HG03108 (cell line): Measurements from ENCODE around the gene ZDHHC14.
A peak's percentile ranks its signal among the peaks of the same experiment; 100 is the strongest.
"Not testable (repeated sequence)": the region's sequence is repeated elsewhere in the genome, so short reads cannot be mapped to it uniquely, and the experiment has no call there.

Source experiments
- ATAC-seq: cut with Tn5 transposase; IDR thresholded peaks from one replicate; pipeline ENCODE4 v1.9.1; 2021; ENCODE audit warnings: moderate library complexity; ENCODE audit not compliant: unreplicated experiment

Gene ZDHHC14

DNA sequence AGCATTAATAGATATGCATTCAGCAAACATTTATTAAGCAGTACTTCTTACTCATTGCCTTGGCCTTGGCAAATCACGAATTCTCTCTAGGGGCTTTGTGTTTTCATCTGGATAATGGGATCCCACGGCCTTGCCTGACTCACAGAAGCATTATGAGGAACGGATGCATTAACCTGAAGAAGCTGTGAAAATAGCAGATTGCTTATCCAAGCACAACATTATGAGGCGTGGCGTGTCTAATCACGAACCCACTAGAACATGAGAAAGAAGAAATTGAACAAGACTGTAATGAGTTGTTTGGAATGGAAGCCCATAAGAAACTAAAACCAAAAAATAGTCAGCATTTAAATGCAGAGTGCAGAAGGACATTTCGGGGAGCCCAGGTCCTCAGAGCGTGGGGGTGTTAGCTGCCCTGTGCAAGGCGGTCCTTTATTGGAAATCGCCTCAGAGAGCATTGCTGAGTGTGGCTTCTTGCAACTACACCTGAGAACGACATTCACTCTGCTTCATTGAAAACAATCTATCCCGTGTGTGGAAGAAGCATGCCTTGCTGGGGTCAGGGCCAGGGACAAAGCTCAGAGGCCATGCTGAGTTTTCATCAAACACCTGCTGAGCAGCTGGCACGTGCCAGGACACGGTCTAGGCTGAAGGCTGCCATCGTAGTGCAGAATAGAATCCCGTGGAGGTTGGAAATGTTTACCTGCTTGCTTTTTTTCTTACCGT is 179.9 kb downstream of the ZDHHC14 start:
- ATAC-seq, result no peak

DNA sequence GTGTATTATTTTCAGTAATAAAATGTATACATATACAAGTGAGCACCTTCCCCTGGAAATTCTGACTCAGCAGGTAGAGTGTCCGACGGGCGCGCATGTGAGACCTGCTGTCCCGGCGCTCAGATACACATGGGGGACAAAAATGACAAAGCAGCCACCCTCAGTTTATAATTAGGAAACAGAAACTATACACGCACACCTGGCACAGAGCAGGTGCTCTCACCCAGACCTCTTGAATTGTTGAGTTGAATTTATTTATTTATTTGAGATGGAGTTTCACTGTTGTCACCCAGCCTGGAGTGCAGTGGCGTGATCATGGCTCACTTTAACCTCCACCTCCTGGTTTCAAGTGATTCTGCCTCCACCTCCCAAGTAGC is 180.4 kb downstream of the ZDHHC14 start:
- peak; percentile 27 for ATAC-seq

DNA sequence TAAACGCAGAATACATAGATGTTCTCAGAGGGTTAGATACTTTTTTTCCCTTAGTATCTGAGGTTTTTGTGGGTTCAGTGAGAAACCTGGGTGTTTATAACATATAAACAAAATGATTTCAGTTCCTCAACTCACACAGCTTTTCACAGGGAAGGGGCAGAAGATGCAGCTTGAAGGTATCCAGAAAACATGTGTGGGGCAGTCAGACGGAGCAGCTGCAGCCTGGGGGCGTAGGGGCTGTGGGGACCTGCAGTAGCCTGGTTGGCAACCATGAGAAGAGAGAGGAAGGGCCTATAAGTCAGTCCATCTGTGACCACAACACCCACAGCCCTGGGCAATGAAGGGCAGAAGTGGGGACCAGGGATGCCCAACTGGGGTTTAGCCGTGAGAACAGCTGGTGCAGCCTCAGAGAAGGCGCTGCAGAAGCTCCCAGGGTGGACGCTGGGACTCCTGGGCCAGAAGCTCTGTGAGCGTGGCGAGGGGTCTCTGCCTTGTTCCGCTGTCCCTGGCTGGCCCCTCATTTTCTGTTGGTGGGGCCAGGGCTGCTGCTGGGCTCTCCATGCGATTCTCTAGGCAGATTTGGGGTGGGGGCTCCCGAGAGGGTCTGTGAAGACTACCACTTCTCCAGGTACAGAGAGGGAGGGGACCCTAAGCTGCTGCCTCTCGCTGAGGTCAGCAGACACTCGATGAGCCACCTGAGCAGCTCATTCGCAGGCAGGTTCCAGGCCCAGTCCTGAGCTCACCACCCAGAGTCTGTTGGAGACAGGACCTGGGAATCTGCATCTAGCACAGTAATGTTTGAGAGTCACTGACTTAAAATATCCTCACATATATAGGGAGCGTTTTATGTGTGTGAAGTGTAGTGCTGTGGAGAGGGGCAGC is 181.2 kb downstream of the ZDHHC14 start:
- ATAC-seq, result peak; percentile 30

DNA sequence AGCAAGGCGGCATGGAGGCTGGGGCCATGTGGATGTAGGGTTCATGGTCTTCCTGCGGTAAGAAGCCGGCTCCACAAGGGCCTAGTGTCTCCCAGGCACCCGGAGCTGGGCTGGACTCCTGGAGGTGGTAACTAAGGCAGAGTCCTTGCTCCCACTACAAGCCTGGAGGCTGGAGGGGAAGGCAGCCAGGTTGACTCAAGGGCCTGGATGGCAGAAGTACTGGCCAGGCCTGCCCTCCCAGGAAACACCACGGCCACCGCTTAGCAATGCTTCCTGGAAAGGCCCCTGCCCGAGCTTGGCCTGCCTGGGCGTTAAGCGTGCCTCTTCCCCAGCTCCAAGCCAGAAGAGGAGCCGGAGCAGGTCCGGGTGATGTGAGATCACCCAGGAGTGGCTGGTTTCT is 182.0 kb downstream of the ZDHHC14 start:
- no peak for ATAC-seq

DNA sequence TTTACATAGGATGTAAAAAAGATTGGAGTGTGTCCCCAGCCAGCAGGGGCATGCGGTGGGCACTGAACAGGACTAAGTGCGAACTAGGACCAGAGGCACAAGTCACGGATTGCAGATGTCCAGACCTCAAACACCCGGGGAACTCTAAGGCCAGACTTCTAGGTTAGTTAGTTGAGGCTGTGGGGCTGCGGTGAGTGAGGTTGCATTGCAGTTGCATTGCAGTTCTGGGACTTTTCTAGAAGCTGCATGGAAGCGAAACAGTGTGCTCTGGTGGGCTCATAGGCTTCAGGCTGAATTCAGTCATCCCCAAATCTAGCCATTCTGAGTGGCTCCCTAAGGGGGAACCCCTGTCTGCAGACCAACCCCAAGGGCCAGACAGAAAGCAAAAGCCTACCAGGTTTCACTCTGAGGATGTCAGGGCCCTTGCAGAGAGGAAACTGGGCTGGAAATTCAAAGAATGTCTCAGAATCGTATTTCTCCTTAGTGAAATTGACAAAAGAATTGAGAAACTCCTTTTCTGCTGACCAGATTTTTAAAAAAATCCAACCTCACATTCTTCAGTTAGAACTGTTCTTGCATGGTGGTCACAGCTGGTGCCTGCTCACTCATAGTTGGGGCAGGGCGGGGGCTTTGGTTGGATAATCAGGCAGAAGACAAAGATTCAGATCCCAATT is 182.8 kb downstream of the ZDHHC14 start:
- ATAC-seq, result peak; percentile 71

DNA sequence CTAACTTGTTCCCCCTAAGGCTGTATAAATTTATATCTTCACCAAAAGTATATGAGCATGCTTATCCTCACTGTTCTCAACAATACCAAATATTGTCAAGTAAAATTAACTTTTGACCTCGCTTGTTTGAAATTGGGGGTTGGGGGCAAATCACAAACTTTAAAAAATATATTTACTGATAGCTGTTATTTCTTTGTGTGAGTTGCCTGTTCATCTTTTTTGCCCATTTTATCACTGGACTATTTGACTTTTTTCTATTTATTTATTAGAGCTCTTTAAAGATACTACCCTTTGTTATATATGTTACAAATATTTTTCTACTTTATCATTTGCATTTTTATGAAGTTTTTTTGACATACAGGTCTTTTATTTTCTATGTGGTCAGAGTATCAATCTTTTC is 187.7 kb downstream of the ZDHHC14 start:
- no peak for ATAC-seq

DNA sequence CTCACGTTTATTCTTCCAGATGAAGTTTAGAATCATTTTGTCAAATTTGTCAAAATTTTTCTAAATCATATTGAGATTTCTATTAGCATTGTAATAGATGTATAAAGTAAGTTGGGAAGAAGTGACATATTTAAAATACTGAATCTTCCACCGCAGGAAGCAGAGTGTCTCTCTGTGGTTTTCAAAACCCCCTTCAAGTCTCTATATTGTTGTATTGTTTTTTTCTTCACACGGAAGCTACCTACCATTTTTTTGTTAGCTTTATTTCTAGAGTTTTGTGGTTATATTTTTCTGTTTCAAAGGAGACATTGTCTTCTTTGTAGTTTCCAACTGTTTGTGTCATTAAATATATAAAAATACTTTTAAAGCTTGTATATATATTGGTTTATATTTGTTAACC is 188.6 kb downstream of the ZDHHC14 start:
- ATAC-seq, result peak; percentile 57

DNA sequence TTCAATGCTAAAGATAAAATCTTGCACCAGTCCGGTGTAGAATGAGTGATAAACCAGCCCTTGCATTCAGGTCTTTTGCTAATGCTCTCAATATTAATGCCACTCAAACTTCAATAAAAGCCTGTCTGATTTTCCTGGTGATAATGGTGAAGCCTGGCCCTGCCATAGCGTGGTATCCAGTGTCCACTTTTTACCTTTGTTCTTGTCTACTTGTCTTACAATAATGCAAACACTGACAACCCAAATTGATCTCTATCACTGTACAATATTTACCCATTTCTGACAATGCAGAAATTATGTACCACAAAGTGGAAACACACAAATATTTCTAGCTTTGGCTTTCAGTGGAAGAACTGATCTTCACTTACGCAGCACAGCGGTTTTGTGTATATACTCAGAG is 189.1 kb downstream of the ZDHHC14 start:
- no peak for ATAC-seq

DNA sequence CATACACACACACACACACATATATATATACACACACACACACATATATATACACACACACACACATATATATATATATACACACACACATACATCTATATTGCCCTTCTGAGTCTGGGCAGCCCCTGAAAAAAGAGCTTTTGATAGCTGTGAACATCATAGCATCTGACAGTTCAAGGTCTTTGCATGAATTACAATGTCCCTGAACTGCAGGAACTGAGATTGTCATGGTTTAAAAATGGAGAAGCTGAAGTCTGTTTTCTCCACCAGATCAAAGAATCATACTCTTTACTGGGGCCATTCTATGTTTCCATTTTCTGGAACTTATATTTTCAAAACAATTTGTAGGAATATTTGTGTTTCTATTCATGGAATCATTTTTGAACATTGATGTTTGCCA is 189.8 kb downstream of the ZDHHC14 start:
- no peak for ATAC-seq

DNA sequence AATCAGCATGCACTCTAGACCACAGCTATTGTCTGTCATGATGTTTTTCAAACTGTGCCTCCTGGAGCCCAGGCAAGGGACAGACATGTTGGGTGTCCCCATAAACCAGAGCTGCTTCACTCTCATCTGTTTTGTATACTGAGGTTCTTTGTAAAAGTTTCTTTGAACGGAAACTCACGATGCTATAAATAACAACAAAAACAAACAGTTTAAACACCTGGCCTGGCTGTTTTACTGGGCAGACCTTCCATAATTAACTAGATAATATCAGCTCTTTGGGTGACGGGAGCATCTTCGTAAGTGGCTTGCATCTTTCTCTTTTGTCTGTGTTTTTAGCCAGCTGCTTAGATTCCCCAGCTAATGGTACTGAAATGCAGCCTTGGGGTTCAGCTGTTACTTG is 190.3 kb downstream of the ZDHHC14 start:
- ATAC-seq, result peak; percentile 60

DNA sequence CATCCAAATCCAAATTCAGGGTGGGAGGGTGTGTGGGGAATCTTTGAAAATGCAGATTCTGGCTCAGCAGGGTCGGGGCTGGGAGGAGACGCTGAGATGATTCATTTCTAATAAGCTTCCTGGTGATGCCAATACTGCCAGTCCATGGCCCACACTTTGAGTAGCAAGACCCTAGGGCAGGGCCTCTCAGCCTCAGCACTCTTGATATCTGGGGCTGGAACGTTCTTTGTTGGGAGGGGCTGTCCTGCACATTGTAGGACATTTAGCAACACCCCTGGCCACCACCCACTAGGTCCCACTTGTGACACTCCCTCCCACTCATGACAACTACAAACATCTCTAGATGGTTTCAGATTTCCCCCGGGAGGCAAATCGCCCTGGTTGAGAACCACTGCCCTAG is 191.0 kb downstream of the ZDHHC14 start:
- no peak for ATAC-seq

DNA sequence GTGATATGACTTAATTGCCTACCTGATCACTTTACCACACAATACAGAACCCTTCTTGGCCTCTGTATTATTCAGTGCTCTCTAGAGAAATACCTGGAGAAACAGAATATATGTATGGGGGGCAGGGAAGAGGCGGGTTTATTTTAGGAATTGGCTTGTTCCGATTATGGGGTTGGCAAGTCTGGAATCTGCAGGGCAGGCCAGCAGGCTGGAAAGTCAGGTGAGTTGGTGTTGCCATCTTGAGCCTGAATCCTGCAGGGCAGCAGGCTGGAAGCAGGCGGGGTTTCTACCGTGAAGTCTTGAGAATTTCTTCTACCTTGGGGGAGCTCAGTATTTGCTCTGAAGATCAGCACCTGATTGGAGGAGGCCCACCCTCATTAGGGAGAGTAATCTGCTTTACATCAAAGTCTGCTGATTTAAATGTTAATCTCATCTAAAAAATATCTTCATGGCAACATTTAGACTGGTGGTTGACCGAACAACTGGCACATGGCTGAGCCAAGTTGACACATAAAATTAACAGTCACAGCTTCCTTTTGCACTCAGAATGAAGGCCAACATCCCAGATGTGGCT is 193.9 kb downstream of the ZDHHC14 start:
- ATAC-seq, result no peak

DNA sequence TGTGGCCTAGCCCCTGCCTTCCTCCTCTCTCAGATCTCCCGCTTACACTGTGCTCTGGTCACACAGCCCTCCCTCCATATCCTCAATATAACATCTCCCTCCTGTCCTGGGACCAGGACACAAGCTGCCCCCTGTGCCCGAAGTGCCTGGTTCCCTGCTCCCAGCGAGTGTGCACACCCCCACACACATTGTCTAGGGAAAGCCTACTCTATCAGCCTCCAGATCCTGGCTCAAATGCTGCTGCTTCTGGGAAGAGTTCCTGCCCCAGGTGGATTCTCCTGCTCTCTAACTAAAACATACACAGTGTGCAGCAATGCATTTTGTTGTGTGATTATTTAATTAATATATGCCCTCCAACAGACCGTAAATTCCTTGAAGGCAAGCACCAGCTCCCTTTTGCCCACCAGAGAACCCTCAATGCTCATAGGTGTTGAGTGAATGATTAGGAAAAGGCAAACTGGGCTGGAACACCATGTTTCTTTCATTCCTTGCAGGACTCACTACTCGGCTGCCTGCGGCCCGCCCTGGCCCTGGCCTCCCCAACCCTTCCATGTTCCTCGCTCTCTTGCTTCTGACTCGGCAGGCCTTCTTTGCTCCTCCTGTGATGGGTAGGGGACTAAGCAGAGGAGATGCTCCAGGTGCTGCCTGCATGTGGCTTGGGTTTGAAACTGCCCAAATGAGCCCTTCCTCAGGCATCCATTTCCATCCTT is 194.6 kb downstream of the ZDHHC14 start:
- ATAC-seq, result no peak

DNA sequence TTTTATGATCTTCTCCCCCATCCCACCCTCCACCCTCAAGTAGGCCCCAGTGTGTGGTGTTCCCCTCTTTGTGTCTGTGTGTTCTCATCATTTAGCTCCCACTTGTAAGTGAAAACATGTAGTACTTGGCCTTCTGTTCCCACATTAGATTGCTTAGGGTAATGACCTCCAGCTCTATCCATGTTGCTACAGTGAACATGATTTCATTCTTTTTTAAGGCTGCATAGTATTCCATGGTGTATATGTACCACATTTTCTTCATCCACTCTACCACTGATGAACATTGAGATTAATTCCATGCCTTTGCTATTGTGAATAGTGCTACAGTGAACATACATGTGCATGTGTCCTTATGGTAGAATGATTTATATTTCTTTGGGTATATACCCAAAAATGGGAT is 196.0 kb downstream of the ZDHHC14 start:
- ATAC-seq, result not testable (repeated sequence)

DNA sequence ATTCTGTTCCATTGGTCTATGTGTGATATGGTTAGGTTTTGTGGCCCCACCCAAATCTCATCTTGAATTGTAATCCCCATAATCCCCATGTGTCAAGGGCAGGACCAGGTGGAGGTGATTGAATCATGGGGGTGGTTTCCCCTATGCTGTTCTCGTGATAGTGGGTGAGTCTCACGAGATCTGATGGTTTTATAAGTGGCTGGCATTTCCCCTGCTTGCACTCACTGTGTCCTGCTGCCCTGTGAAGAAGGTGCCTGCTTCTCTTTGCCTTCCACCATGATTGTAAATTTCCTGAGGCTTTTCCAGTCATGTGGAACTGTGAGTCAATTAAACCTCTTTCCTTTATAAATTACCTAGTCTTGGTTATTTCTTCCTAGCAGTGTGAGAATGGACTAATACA is 197.5 kb downstream of the ZDHHC14 start:
- ATAC-seq, result not testable (repeated sequence)

DNA sequence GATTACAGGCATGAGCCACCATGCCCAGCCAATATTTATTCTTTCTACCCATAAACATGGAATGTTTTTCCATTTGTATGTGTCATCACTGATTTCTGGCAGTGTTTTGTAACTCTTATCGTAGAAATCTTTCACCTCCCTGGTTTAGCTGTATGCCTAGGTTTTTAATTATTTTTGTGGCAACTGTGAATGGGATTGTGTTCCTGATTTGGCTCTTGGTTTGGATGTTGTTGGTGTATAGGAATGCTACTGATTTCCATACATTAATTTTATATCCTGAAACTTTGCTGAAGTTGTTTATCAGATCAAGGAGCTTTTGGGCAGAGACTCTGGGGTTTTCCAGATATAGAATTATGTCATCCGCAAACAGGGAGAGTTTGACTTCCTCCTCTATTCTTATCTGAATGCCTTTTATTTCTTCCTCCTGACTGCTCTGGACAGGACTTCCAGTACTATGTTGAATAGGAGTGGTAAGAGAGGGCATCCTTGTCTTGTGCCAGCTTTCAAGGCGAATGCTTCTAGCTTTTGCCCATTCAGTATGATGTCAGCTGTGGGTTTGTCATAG is 198.6 kb downstream of the ZDHHC14 start:
- no peak for ATAC-seq

DNA sequence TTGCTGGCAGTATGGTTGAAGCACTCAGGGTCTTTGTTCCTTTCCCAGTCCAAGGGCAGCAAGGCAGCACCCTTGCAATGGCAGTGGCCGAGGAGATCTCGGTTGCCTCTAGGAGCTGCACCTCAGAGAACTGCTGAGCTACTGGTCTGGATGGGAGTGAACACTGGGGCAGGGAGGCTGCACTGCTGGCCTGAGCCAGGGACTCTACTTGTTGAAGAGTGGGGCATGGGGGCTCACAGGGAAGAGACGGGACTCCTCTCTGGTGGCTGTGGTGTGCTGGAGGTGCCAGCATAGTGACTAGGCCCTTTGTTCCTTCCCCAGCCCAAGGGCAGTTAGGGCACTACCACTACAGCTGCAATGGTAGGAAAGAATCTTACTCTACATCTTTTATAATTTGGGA is 203.0 kb downstream of the ZDHHC14 start:
- no peak for ATAC-seq

DNA sequence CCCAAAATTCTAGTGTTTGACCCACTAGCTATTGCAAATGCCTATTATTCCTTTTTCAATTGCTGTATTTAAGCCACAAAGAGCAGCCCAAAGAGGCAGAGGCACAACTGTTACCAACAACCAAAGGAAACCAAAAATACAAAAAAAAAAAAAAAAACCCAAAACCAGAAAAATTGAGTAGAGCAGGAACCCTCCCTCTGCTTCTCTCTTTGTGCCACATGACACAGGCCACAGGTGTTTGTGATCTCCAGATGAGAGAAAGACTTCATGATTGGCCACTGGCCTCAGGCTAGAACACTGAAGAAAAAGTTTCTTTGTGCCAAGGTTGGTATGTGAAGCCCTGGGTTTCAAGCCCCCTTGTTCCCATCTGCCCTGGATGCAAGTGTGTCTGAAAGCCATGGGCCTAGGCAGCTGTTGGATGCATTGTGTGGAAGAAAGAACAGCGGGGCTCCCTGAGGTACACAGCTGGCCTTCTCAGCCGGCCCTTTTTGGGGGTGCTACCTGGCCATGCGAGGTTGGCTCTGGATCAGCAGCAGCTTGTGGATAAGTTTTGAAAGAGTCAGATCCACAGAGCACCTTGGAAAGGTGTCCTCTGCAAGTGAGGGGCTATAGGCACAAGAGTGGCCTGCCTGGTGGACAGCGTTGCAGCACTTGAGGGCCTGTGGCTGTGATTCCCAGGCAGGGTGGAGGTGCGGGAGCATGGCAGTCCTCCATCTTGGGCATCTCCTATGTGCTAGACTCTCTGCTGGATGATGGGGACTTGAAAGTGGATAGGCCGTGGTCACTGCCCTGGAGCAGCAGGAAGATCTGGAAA is 204.5 kb downstream of the ZDHHC14 start:
- no peak for ATAC-seq

DNA sequence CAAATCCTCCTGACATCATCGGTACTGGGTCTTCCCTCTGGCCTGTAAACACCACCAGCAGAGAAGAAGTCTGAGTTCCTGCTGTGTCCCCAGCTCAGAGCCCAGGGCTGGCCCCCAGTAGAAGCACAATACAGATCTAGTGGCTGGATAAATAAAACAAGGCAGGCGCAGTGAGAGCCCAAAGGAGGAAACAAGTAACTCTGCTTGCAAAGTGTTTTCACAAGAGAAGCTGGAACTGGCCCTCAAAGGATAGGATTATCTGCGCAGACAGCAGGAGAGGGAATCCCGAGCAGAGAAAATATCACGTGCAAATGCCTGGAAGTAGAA is 205.1 kb downstream of the ZDHHC14 start:
- no peak for ATAC-seq
